Lower leg skin (tissue), 4 donors: ENCODE measurements around the gene SCP2. TPM values are rescaled to one million over a fixed set of nuclear protein-coding genes. Genes with fewer than 3 reads are reported as not detected.

Source experiments
- DNase-seq, 2 donors: peaks; one replicate each; pipeline ENCODE4 v3.0.0-alpha.2; 2019; ENCODE audit warnings: low spot score in 2 of 2
- H3K4me3 ChIP-seq: fragments of 200-600 bp; sonication (generic); 2 replicates; pipeline ENCODE4 v1.5.1; 2017; ENCODE audit warnings: mild to moderate bottlenecking, low read depth; ENCODE audit not compliant: poor library complexity, severe bottlenecking
- CTCF ChIP-seq, 3 donors: fragments of 450-650 bp; IDR thresholded peaks; one replicate each; pipeline ENCODE4 v1.5.1; 2016; ENCODE audit warnings: antibody characterized with exemption in 3 of 3, mild to moderate bottlenecking in 3 of 3, moderate library complexity in 2 of 3
- POLR2A ChIP-seq, 2 donors: fragments of 450-650 bp; IDR thresholded peaks; one replicate each; pipeline ENCODE4 v1.6.1; 2016 to 2017; ENCODE audit warnings: antibody characterized with exemption in 2 of 2, mild to moderate bottlenecking in 1 of 2, moderate library complexity in 1 of 2
- WGBS, 2 donors: methylation state at CpG; one replicate each; pipeline ENCODE4 v1.1.5; 2018; 5-methylcytosine and 5-hydroxymethylcytosine counted together
- intact Hi-C: fragments of 100-400 bp; cut with DNase I; formaldehyde crosslinking; loops from one replicate; pipeline ENCODE4 v1.15.0; 2023; ENCODE audit warnings: low total_unique reads
- total RNA-seq, 4 donors: library from RNA; depleted of rRNA; stranded (reverse); fragments of >200 nt; gene quantifications; one replicate each; pipeline ENCODE4 v1.1.0, GENCODE V29; 2016

The SCP2 gene
- total RNA-seq, 4 donors from 2014 or later: 79.4 to 124 (median 106) TPM

- H3K4me3 ChIP-seq: no peak overlapping the region
- TF ChIP-seq POLR2A (IDR thresholded peaks at IDR 0.05) (no peak), CTCF (IDR thresholded peaks at IDR 0.05) (no peak)
These were observed 11.7 kb upstream of the SCP2 start for GRCh38 chr1:52915211-52915854.

GRCh38 chr1:52915855-52916220 lies 11.2 kb upstream of the SCP2 start:
- intact Hi-C loops: no loop called here
- H3K4me3 ChIP-seq: no peak overlapping the region
- DNase-seq: no peak
- TF ChIP-seq POLR2A (IDR thresholded peaks at IDR 0.05) (no peak), CTCF (IDR thresholded peaks at IDR 0.05) (no peak)
- WGBS, 2 donors: 77 to 89% methylated on average over 7 of the region's 7 CpGs

More at GRCh38 chr1:52915211-52915854, 11.7 kb upstream of the SCP2 start:
- WGBS, 2 donors: 88 to 94% methylated on average over 2 of the region's 2 CpGs
- intact Hi-C loops: no loop called here
- DNase-seq: no peak

- TF ChIP-seq CTCF (IDR thresholded peaks at IDR 0.05): no peak
- TF ChIP-seq POLR2A (IDR thresholded peaks at IDR 0.05): no peak
- H3K4me3 ChIP-seq: no peak overlapping the region
- intact Hi-C loops: no loop called here
- no peak for DNase-seq
- WGBS, 2 donors: 82 to 87% methylated on average over 10 of the region's 10 CpGs
These were observed 10.7 kb upstream of the SCP2 start for GRCh38 chr1:52916241-52916975.

- 65 to 78% methylated on average over 7 of the region's 7 CpGs for WGBS, 2 donors
- H3K4me3 ChIP-seq: no peak overlapping the region
- TF ChIP-seq CTCF (IDR thresholded peaks at IDR 0.05): no peak
- no peak for TF ChIP-seq POLR2A (IDR thresholded peaks at IDR 0.05)
- intact Hi-C loops: no loop called here
- DNase-seq: no peak
These were observed 9.9 kb upstream of the SCP2 start for GRCh38 chr1:52917156-52917555.

GRCh38 chr1:52917581-52917980 lies 9.5 kb upstream of the SCP2 start:
- intact Hi-C loops: no loop called here
- no peak overlapping the region for H3K4me3 ChIP-seq
- no peak for DNase-seq
- WGBS, 2 donors: 90 to 95% methylated on average over 1 of the region's 1 CpG
- TF ChIP-seq CTCF (IDR thresholded peaks at IDR 0.05): no peak
- TF ChIP-seq POLR2A (IDR thresholded peaks at IDR 0.05): no peak
